ENCODE data around the gene PLEKHF1.
"Not testable (repeated sequence)": the region's sequence is repeated elsewhere in the genome, so short reads cannot be mapped to it uniquely, and the experiment has no call there.

PLEKHF1 gene

GRCh38 chr19:29702161-29702962 lies 37.1 kb downstream of the PLEKHF1 start:
- no peak for DNase-seq (ENCODE audit: low spot score)

GRCh38 chr19:29702963-29703320 lies 37.7 kb downstream of the PLEKHF1 start:
- no peak for DNase-seq (ENCODE audit: low spot score)

DNA sequence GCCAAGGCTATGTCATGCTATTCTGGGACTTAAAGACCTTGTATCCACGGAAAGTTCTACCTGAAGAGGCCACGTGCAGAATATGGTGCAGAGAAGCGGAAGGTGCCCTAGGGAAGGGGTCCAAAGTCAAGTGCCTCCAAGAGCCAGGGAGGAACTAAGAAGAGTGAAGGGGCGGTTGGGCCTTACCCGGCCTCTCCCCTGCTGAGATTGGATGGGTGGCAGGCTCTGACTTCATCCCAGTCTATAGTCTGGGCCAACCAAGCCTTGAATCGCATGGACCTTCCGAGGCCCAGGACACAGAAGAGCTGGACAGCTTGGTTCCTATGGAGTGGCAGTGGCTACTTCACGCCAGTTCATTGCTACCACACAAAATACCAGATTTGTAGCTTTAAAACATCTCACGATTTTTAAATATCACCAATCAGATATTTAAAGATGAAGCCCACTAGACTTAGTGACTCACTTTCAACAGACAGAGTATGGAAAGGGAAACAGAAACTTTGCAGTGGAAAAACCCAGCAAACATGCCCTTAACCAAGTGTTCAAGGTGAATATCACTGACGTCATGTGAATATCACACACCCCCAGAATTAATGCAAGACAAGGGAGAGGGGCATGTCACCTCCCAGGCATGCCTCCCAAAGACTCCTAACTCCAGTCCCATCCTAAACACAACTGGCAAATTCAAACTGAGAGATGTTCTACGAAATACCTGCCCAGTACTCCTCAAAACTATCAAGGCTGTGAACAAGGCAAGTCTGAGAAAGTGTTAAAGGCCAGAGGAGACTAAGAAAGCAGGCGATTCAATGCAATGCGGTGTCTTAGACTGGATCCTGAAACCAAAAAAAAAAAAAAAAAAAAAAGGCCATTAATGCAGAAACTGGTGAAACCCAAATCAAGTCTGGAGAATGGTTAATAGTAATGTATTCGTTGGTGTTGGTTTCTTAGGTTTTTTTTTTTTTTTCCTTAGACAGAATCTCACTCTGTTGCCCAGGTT lies 39.6 kb downstream of the PLEKHF1 start:
- no peak for DNase-seq (ENCODE audit: low spot score)

DNA sequence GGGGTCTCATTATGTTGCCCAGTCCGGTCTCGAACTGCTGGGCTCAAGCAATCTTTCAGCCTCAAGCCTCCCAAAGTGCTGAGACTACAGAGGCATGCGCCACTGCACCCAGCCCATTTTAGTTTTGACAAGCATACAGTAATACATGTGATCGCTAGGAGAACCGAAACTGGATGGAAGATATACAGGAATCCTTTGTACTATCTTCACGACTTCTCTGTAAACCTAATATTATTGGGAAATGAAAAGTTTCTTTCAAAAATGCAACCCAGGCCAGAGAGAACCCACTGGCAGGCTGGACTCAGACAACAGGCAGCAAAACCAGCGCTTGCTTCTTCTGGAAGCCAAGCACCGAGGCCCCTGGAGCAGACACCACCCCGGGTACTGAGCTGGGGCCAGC lies 40.4 kb downstream of the PLEKHF1 start:
- DNase-seq (ENCODE audit: low spot score), result no peak

DNA sequence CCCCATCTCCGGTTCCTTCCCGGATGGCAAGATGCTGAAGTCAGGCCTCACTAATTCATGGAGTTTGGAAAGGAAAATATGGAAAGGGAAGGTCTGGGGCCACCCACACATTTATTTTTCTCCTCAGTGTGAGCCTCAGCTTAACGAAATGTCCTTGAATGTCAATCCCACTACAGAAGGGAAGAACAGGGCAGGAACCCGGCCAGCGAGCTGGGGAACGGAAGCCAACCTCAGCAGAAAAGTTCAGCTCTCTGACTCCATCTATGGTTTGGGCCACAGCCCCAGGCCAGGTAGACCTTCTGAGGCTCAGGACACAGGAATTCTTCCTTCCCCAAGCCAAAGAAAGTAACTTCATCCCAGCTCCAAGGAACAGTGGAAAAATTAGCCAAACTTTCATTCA lies 41.4 kb downstream of the PLEKHF1 start:
- DNase-seq (ENCODE audit: low spot score), result no peak

- no peak for DNase-seq (ENCODE audit: low spot score)
These were observed 43.5 kb downstream of the PLEKHF1 start for GRCh38 chr19:29708554-29709439.

- DNase-seq (ENCODE audit: low spot score), result not testable (repeated sequence)
These were observed 44.2 kb downstream of the PLEKHF1 start for GRCh38 chr19:29709440-29709798.

GRCh38 chr19:29711584-29712132 lies 46.4 kb downstream of the PLEKHF1 start:
- no peak for DNase-seq (ENCODE audit: low spot score)

DNA sequence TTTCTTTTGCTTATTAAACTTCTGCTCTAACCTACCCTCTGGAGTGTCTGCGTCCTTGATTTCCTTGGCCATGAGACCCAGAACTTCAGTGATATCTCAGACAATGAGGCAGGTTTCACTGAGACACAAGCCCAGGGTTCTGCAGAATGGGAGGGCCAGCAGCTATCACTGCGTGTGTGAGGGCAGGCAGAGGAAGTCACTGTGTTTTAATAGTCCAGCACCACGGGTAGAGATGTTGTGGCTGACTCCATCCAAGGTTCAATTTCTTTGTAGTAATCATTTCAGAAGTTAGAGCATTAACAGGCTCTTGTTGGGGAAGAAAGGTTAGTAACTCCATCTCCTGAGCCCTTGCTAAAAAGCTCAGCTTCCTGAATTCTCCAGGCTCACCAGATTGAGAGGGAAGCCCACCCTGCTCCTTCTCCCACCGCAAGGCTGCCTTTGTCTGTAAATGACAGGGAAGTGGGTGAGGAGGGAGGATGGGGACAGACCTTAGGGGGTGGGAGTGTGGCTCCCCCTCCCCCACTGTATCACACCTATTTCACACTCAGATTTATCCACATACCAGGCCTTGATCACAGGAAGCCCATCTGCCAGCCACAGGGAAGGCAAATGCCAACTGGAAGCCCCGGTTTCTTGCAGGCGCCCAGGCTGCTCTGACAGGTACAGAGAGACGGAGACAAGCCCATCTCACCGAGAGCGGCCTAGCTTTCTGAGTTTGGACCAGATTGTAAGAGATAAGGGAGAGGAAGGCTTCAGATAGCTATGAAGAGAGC lies 47.7 kb downstream of the PLEKHF1 start:
- DNase-seq (ENCODE audit: low spot score), result no peak

GRCh38 chr19:29714371-29714952 lies 49.2 kb downstream of the PLEKHF1 start:
- peak; percentile 36 for DNase-seq (ENCODE audit: low spot score)

DNA sequence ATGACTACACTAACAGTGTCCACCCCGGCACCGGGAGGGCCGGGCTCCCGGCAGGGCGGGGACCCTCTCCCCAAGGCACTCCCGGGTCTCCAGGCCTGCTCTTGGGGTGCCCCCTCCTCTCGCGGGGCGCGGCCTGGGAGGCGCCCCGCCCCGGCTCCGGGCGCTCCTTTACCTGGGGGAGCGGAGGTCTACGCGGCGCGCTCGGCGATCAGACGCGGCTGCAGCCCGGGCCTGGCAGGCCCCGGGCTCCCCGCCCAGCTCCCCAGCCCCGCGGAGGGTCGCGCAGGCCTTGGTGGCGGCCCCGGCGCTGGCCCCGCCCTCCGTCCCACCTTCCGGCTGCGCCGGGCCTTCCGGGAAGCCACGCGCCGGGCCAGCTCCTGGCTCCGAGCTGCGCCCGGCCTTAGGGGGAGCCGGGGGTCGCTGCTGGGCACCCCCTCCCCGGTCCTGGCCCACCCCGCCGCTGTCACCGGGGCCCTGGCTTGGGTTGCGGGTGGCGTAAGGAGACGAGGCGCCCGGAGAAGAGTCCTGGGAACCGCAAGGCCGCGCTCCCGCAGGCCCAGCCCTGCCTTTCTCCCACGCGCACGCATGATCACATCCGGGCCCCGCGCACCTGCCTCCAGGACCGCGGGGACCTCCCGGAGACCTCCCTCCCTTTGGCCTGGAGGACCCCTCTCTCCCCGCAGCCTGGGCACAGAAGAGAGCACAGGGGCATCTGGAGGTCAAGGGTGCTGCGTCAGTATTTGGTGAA lies 49.9 kb downstream of the PLEKHF1 start, which contains the start of gene C19orf12:
Gene C19orf12, minus strand, starts transcription at position 309 of the 748 bp plus-strand sequence. CDS start 6,848 bp downstream, outside the sequence.
- peak; percentile 41 for DNase-seq (ENCODE audit: low spot score)

DNA sequence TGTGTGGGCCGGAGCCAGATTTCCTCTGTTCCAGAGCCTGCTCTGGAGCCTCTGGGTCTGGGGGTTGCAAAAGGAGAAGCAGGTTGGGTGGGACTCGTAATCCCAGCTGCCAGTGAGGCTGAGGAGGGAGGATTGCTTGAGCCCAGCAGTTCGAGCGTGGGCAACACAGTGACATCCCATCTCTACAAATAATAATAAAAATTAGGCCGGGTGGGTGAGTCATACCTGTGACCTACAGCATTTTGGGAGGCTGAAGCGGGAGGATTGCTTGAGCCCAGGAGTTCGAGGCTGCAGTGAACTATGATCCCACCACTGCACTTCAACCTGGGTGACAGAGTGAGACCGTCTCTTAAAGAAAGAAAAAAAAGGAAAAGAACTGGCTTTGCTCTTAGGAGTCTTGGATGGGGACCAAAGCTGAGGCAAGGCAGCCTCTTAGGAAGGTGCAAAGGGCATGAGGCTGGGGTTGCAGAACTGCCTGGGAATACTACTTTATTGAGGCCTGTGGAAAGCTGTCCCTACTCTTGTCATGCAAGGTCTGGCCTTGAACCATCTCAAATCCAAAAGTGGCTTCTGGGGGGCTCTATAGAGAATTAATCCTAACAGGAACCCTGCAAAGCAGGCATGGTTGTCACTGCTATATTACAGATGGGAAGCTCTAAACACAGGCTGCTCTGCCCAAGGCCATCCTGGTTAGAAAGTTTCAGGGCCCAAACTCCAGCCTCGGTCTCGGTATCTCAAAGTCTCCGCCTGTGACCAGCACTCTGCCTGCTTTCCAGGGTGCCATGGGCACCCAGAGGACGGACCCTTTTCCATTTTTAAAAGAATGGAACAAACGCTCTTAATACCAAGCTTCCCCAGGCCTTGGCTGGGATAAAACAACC lies 50.7 kb downstream of the PLEKHF1 start:
- DNase-seq (ENCODE audit: low spot score), result peak; percentile 28

DNA sequence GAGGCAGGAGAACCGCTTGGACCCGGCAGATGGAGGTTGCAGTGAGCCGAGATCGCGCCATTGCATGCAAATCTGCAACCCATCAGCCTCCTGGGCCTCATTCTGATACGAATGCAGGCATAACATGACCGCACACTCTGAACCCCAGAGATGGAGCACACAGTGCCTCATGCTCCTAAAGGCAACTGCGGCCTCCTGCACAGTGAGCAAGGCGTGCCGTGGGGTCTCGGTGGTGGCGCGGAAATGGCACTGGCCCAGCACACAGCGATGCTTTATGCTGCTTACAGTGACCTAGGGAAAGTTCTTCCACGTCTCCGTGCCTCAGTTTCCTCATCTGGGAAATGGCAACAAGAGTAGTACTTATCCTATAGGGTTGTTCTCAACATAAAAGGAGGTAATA lies 51.8 kb downstream of the PLEKHF1 start:
- no peak for DNase-seq (ENCODE audit: low spot score)

- no peak for DNase-seq (ENCODE audit: low spot score)
These were observed 58.9 kb downstream of the PLEKHF1 start for GRCh38 chr19:29724102-29724641.

DNA sequence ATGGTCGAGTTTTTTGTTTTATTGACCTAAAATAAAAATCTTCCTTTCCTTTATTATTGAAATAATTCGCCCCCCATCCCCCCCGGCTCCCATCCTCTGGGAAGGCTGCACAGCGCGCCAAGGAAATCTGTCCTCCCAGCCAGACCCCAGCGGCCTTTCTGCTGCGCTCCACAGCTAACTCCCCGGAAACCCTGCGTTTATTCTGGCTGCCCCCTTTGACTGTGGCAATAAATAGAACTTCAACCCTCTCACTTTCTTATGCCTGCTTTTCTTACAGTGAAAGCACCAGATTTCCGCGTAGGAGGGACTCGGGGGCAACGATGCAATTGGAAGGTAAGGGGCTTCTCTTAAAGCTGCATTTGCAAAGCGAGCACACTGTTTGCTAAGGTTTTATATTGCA lies 59.5 kb downstream of the PLEKHF1 start:
- no peak for DNase-seq (ENCODE audit: low spot score)
